H1 (cell line): ENCODE data around the gene LAMP1. TPM values are rescaled to one million over a fixed set of nuclear protein-coding genes. Genes with fewer than 3 reads are reported as not detected.

ENCODE experiments used
- BRCA1 ChIP-seq: IDR thresholded peaks from 2 replicates; pipeline ENCODE4 v1.6.1; 2012; ENCODE audit warnings: low read depth, low read length, improper control_type of control experiment
- KDM1A ChIP-seq: fragments of 200-600, 300-600 bp; sonication (generic); IDR thresholded peaks from 2 replicates; pipeline ENCODE4 v1.7.1; 2016; ENCODE audit warnings: mild to moderate bottlenecking, low read length, borderline replicate concordance
- POLR2A ChIP-seq, 2 experiments: IDR thresholded peaks; 1 replicate in 1 of 2; 2 replicates in 1 of 2; pipeline ENCODE4 v1.6.1; 2011; ENCODE audit warnings: low read depth in 2 of 2, low read length in 2 of 2, mild to moderate bottlenecking in 2 of 2; ENCODE audit errors: control extremely low read depth in 1 of 2
- SRF ChIP-seq: IDR thresholded peaks from 2 replicates; pipeline ENCODE4 v1.6.1; 2011; ENCODE audit warnings: mild to moderate bottlenecking, low read depth, low read length, moderate library complexity
- TBP ChIP-seq: IDR thresholded peaks from 2 replicates; pipeline ENCODE4 v1.6.1; 2011; ENCODE audit warnings: low read depth, low read length, improper control_type of control experiment
- polyA plus RNA-seq, 7 experiments: library from polyadenylated mRNA; depleted of rRNA in 3 of 7; stranded (reverse) in 5 of 7; unstranded in 2 of 7; fragments of >200 nt in 5 of 7; fragments of 200-250 nt in 2 of 7; gene quantifications; 1 replicate in 5 of 7; 2 replicates in 1 of 7; 4 replicates in 1 of 7; pipeline versions ENCODE4 v1.2.1 to v1.2.3, GENCODE V29; 2011 to 2013; ENCODE audit warnings: missing spikeins in 2 of 7, mixed read lengths in 2 of 7
- total RNA-seq: library from RNA; stranded (reverse); fragmentation: NEBNext Ultra II Directional; extraction: Animal tissue kit (Norgen Biotek cat#: 25700); gene quantifications from 2 replicates; pipeline ENCODE4 v1.2.1, GENCODE V29; 2021
- TF ChIP-seq, protein P1 (sequence below): fragments of 300-600 bp; sonication (generic); IDR thresholded peaks from 2 replicates; pipeline ENCODE4 v1.7.1; 2012; ENCODE audit warnings: low read length, moderate library complexity, mild to moderate bottlenecking, inconsistent platforms; ENCODE audit not compliant: insufficient replicate concordance
- TF ChIP-seq, protein P2 (sequence below): IDR thresholded peaks from 2 replicates; pipeline ENCODE4 v1.6.1; 2012; ENCODE audit warnings: inconsistent platforms
- TF ChIP-seq, protein P3 (sequence below): IDR thresholded peaks from 2 replicates; pipeline ENCODE4 v1.6.1; 2011; ENCODE audit warnings: low read depth, mild to moderate bottlenecking, low read length; ENCODE audit not compliant: insufficient read depth

The LAMP1 gene
- total and polyA plus RNA-seq, 2 of the 8 experiments (the other 6 are each of a cell fraction or from before 2014, with no cell fraction given), result 97.6 to 140 TPM

DNA sequence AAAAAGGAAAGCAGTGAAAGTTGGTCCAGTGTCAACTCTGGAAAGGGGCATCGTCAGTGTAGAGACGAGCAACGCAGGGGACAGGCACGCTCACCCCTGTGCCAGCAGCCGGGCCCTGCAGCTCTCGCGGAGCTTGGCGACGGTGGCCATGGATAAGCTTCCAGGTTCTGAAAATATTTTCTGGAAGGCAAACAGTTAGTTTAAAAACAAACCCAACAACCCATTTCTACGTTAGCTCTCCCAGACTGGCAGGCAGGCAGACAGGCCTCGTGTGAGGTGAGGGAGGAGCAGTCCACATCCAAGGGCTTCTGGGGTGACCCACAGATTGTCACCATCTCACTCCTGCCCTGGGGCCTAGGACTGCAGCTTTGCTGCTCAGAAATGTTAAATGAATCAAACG is 27.4 kb downstream of the LAMP1 start (continued):
- TF ChIP-seq, protein P1, sequence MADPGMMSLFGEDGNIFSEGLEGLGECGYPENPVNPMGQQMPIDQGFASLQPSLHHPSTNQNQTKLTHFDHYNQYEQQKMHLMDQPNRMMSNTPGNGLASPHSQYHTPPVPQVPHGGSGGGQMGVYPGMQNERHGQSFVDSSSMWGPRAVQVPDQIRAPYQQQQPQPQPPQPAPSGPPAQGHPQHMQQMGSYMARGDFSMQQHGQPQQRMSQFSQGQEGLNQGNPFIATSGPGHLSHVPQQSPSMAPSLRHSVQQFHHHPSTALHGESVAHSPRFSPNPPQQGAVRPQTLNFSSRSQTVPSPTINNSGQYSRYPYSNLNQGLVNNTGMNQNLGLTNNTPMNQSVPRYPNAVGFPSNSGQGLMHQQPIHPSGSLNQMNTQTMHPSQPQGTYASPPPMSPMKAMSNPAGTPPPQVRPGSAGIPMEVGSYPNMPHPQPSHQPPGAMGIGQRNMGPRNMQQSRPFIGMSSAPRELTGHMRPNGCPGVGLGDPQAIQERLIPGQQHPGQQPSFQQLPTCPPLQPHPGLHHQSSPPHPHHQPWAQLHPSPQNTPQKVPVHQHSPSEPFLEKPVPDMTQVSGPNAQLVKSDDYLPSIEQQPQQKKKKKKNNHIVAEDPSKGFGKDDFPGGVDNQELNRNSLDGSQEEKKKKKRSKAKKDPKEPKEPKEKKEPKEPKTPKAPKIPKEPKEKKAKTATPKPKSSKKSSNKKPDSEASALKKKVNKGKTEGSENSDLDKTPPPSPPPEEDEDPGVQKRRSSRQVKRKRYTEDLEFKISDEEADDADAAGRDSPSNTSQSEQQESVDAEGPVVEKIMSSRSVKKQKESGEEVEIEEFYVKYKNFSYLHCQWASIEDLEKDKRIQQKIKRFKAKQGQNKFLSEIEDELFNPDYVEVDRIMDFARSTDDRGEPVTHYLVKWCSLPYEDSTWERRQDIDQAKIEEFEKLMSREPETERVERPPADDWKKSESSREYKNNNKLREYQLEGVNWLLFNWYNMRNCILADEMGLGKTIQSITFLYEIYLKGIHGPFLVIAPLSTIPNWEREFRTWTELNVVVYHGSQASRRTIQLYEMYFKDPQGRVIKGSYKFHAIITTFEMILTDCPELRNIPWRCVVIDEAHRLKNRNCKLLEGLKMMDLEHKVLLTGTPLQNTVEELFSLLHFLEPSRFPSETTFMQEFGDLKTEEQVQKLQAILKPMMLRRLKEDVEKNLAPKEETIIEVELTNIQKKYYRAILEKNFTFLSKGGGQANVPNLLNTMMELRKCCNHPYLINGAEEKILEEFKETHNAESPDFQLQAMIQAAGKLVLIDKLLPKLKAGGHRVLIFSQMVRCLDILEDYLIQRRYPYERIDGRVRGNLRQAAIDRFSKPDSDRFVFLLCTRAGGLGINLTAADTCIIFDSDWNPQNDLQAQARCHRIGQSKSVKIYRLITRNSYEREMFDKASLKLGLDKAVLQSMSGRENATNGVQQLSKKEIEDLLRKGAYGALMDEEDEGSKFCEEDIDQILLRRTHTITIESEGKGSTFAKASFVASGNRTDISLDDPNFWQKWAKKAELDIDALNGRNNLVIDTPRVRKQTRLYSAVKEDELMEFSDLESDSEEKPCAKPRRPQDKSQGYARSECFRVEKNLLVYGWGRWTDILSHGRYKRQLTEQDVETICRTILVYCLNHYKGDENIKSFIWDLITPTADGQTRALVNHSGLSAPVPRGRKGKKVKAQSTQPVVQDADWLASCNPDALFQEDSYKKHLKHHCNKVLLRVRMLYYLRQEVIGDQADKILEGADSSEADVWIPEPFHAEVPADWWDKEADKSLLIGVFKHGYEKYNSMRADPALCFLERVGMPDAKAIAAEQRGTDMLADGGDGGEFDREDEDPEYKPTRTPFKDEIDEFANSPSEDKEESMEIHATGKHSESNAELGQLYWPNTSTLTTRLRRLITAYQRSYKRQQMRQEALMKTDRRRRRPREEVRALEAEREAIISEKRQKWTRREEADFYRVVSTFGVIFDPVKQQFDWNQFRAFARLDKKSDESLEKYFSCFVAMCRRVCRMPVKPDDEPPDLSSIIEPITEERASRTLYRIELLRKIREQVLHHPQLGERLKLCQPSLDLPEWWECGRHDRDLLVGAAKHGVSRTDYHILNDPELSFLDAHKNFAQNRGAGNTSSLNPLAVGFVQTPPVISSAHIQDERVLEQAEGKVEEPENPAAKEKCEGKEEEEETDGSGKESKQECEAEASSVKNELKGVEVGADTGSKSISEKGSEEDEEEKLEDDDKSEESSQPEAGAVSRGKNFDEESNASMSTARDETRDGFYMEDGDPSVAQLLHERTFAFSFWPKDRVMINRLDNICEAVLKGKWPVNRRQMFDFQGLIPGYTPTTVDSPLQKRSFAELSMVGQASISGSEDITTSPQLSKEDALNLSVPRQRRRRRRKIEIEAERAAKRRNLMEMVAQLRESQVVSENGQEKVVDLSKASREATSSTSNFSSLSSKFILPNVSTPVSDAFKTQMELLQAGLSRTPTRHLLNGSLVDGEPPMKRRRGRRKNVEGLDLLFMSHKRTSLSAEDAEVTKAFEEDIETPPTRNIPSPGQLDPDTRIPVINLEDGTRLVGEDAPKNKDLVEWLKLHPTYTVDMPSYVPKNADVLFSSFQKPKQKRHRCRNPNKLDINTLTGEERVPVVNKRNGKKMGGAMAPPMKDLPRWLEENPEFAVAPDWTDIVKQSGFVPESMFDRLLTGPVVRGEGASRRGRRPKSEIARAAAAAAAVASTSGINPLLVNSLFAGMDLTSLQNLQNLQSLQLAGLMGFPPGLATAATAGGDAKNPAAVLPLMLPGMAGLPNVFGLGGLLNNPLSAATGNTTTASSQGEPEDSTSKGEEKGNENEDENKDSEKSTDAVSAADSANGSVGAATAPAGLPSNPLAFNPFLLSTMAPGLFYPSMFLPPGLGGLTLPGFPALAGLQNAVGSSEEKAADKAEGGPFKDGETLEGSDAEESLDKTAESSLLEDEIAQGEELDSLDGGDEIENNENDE, result no peak
- TF ChIP-seq, protein P2, sequence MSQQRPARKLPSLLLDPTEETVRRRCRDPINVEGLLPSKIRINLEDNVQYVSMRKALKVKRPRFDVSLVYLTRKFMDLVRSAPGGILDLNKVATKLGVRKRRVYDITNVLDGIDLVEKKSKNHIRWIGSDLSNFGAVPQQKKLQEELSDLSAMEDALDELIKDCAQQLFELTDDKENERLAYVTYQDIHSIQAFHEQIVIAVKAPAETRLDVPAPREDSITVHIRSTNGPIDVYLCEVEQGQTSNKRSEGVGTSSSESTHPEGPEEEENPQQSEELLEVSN, result no peak
- TF ChIP-seq, protein P3, sequence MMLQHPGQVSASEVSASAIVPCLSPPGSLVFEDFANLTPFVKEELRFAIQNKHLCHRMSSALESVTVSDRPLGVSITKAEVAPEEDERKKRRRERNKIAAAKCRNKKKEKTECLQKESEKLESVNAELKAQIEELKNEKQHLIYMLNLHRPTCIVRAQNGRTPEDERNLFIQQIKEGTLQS, result no peak
- no peak for TF ChIP-seq TBP
- TF ChIP-seq KDM1A, result no peak
- no peak for TF ChIP-seq SRF
- no peak for TF ChIP-seq BRCA1
- peak in 1 of 2 experiments; percentile 29; a peak in 1 of 3 replicates for TF ChIP-seq POLR2A (IDR thresholded peaks at IDR 0.05; ENCODE audit: control extremely low read depth in 1 of 2, low read depth in 2 of 2, low read length in 2 of 2)
